A549 (cell line): ENCODE measurements around the gene LAPTM5.

Experiments used
- CBX8 ChIP-seq: fragments of 200-600 bp; sonication (generic); IDR thresholded peaks from 2 replicates; pipeline ENCODE4 v1.6.1; 2016
- CTCF ChIP-seq: fragments of >200 bp; sonication (Bioruptor Twin); formaldehyde crosslinking; IDR thresholded peaks from 3 replicates; pipeline ENCODE4 v1.5.1; 2016
- EP300 ChIP-seq, 2 experiments: fragments of >200 bp; sonication (Bioruptor Twin); formaldehyde crosslinking; IDR thresholded peaks; 2 replicates in 1 of 2; 3 replicates in 1 of 2; pipeline ENCODE4 v1.6.1; 2016 to 2017
- ESRRA ChIP-seq: fragments of 150-350 bp; IDR thresholded peaks from 2 replicates; pipeline ENCODE4 v1.6.1; 2014; ENCODE audit warnings: mild to moderate bottlenecking, low read length, borderline replicate concordance
- MAFK ChIP-seq: fragments of 450-650 bp; IDR thresholded peaks from 2 replicates; pipeline ENCODE4 v1.6.1; 2014; ENCODE audit not compliant: partially characterized antibody
- POLR2A ChIP-seq: IDR thresholded peaks from 2 replicates; pipeline ENCODE4 v1.6.1; 2012; ENCODE audit warnings: mild to moderate bottlenecking, low read length
- REST ChIP-seq: fragments of 200-600 bp; sonication (generic); IDR thresholded peaks from 2 replicates; pipeline ENCODE4 v1.6.1; 2016; ENCODE audit warnings: antibody characterized with exemption, mild to moderate bottlenecking, moderate library complexity
- RFX5 ChIP-seq: fragments of 450-650 bp; IDR thresholded peaks from 2 replicates; pipeline ENCODE4 v1.7.1; 2014; ENCODE audit warnings: antibody characterized with exemption, mild to moderate bottlenecking, moderate library complexity
- SMC3 ChIP-seq: fragments of >200 bp; sonication (Bioruptor Twin); formaldehyde crosslinking; IDR thresholded peaks from 3 replicates; pipeline ENCODE4 v1.6.1; 2018; ENCODE audit warnings: inconsistent platforms

GRCh38 chr1:30760596-30761324 is 3.2 kb upstream of the LAPTM5 start:
- TF ChIP-seq CTCF (no peak), MAFK (no peak), POLR2A (no peak), RFX5 (no peak), SMC3 (no peak), EP300 (IDR thresholded peaks at IDR 0.05) (no peak), CBX8 (no peak), REST (no peak), ESRRA (no peak)
